ENCODE results near the gene KRTAP5-5.
"Not testable (repeated sequence)": the region's sequence is repeated elsewhere in the genome, so short reads cannot be mapped to it uniquely, and the experiment has no call there.

KRTAP5-5 gene

DNA sequence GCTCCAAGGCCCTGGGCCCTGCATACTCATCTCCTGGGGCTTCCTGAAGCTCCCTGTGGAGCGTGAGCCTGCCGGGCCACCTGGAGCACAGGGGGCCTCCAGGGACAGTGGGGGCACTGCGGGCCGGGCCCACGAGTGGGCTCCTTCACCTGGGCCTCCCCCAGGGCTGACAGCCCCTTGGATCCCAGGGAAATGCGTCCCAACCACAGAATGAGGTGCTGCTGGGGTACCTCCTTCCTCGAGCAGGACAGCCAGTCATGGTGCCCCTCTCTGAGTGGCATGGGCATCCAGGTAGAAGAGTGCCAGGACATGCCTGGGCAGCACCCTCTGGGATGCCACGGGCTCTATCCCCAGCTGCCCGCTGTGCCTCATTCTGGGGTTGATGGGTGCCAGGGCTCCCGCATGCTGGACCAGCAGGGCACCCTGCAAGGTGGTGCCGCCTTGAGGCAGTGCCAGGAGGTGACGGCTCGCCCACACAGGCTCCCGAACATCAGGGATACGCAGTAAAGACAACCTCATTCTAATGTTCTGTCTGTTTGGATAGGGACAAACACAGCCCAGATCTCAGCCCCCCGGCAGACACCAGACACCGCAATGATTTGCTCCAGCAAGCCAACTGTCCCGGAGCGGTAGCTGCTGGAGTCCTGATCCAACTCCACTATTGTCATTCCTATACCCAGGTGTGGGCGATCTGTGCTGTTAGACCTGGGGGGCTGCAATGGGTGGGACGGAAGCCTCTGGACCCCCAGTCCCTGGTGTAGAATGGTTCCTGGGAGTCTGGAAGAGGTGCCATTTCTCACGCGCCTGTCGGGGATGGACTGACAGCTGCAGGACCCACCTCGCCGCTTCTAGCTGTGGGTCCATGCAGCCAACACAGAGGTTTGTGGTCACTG is 25.8 kb downstream of the KRTAP5-5 start:
- no peak for DNase-seq (ENCODE audit: low read depth in 4 of 4, low spot score in 1 of 4)

DNA sequence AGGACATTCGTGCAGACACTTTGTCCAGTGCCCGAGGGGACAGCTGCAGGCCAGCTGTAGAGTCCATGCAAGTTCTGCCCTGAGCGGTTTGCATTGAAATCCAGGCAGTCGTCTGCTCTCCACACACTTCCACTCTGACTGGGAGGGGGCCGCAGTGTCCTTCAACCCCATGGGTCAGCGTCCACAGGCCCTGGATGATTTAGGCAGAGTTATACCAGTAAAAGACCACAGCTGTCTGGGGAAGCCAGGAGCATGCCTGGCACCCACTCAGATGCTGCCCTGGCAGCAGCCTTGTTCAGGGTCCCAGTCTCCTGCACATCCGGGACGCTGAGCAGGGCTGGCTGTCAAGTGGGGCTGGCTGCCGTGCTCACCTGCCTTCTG is 26.5 kb downstream of the KRTAP5-5 start:
- no peak for DNase-seq (ENCODE audit: low read depth in 4 of 4, low spot score in 1 of 4)

DNA sequence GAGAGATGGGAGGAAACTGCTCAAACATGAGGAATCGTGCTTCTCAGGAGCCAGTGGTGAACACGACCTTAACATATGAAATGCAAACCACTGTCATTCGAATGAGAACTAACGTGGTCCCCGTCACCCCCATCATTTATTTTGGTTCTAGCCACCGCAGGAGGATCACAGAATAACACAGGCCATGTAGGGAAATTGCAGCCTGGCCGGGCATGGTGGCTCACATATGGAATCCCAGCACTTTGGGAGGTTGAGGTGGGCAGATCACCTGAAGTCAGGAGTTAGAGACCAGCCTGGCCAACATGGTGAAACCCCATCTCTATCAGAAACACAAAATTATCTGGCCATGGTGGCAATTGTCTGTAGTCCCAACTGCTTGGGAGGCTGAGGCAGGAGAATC is 27.1 kb downstream of the KRTAP5-5 start:
- DNase-seq (ENCODE audit: low read depth in 4 of 4, low spot score in 1 of 4), result no peak

DNA sequence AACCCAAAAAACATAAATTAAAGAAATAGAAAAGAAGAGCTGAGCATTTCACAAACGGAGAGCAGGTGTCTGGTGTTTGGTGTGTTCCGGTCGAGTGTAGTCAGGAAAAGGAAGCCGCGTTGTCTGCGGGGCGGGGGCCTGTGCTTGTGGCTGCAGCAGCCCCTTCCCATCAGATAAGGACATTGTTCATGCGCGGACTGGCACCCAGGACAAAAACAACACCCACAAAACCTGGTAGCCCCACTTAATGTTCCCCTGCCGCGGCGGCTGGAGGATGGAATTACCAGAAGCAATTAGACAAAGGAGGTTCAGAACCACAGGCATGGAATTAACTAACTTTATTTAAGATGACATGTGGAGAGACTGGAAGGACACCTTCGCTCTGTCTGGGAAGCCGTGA is 29.9 kb downstream of the KRTAP5-5 start:
- no peak for DNase-seq (ENCODE audit: low read depth in 4 of 4, low spot score in 1 of 4)

DNA sequence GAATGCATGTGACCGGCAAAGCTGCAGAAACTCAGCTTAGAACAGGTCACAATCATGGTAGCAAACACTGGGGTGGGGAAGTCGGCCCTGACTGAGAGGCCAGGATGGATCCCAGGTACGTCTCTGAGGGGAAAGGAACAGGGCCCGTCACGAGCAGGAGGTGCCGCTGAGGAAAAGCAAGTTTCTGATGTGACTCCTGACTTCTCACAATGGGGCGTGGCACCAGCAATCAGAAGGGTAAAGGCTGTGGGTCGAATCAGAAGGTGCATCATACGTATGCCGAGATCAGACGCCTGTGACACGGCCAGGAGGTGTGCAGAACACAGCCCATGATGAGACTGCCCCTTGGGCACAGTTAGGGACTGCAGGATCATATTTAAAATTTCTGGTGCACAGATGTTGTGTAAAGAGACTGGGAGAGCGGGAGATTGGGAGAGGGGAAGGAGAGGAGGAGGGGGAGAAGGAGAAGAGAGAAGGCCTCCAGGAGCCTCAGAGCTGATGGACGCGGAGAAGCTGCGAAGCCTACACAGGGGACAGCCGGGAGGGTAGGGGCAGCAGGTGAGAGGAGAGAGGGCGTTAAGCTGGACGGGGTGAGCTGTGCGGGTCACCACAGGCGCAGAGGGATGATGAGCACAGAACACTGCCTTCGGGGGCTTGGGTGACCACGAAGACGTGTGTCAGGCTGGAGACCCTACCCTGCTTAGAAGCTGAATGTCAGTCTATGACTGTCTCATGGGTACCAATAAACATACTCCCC is 30.7 kb downstream of the KRTAP5-5 start:
- no peak for DNase-seq (ENCODE audit: low read depth in 4 of 4, low spot score in 1 of 4)

DNA sequence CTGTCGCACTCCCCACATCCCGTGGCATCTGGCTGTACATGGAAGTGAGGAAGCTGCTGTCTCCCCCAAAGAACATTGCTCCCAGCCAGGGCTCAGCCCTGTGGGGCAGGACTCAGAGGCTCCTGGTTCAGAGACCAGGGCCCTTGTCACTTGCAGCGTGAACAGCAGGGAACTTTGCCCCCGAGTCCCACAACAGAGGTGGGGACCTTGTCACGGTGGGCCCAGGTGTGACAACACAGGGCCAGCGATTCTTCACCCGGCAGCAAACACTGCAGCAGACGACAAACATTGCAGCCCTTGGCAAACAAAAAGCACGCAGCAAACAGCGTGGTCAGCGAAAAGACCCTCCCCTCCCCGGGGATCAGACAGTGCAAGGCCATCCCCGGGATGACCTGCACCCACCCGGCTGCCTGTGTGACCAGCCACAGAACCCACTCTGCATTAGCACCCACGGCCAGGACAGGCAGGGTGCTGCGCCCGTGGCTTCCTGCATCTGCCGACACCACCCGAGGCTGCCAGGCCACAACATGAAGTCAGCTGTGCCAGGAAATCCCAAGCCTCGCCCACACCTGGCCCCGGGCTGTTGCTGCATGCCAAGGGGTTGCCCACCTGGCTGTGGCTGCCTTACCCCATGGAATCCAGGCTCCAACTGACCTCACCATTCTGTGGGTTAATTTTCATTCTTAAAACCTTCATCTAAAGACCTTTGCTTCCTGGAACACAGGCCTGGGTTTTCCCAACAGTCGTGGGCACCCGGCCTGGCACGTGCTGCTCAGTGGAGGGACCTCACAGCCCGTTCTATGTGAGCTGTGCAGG is 32.1 kb downstream of the KRTAP5-5 start:
- DNase-seq (ENCODE audit: low read depth in 4 of 4, low spot score in 1 of 4), result not testable (repeated sequence)

DNA sequence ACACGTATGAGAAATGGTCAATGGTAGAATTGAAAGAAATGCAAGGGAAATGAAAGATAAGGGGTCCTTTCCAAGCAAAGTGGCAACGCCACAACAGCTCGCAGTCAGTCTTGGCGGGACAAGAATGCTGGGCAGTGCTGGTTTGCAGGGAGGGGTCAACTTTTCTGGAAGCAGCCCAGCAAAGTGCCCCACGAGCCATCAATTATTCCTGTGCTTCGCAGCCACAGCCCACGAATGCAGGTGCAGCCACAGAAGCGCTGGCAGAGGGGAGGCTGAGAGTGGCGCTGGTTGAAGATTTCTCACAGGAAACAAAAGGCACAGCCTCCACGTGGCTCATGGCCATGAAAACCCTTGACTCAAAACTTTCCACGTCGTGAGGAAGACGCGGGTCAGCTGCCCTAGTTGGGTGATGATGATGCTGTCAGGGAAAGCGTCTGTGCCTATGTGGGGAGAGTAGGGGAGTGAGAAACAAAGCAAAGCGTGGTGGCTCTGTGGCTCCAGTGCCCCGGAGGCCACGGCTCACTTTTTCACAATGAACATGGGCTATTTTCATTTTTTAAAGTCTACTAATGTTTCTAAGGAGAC is 33.2 kb downstream of the KRTAP5-5 start:
- DNase-seq (ENCODE audit: low read depth in 4 of 4, low spot score in 1 of 4), result not testable (repeated sequence)

DNA sequence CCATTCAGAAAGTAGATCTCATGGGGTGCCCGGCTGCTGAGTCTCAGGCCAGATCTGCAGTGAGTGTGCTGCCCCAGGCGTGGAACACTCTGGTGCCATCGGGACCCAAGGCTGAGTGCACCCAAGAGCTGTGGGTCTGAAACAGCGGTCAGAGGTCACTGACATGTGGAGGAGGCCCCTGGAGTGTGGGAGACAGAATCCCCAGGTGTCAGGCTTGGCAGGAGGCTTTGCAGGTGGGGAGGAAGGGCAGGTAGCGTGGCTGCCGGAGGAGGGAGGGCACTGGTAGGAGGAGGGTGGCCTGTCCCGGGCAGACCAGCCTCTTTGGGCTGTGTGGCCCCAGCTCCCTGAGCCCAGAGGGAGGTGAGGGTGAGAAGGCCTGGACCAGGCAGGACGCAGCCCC is 35.7 kb downstream of the KRTAP5-5 start:
- no peak for DNase-seq (ENCODE audit: low read depth in 4 of 4, low spot score in 1 of 4)

DNA sequence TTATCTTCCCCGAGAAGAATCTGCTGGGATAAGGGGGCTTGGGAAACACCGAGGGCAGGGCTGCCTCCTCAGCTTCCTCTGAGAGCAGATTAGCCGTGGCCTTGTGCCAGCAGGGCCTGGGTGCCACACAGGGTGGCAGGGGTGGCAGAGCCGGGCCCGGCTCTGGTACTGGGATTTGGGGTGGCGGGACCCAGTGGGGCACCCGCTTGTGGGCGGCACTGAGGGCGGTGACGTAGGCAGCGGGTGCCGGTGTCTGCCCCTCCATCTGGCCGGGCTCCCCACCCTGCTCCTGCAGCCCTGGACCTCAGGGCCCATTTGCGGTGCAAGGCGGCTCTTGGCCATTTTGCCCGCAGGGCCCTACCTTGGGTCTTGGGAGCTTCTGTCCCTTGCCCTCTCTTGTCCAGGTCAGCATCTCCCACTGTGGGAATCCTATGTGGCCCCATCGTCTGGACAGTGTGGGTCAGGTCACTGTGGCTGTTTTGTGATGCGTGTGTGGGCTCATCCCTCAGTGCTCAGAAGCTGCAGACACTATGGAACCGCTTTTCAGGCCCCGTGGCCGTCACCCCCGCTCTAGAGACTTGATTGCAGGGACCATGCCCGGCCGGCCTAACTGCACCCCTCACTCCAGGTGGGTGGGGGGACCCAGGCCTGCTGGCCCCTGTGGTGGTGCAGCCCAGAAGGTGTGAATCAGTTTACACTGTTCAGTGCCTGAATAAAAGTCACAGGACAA is 37.7 kb downstream of the KRTAP5-5 start:
- DNase-seq (ENCODE audit: low read depth in 4 of 4, low spot score in 1 of 4), result no peak

DNA sequence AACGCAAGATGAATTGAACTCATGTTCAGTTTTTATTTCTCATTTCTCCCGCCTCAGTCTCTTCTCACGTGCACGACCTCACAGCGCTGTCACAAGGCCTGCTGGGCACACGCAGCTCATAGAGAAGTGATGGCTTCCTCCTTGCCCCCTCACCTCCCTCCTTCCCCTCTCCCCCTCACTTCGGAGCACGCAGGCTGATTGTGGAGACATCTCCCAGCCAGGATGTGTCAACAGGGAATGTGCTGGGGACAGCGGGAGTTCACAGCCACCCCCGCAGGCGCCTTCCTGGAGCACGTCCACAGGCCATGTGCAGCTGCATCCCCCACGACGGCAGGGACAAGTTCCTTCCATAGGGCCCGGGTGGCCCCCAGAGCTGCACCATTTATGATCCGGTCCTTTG is 38.3 kb downstream of the KRTAP5-5 start:
- DNase-seq (ENCODE audit: low read depth in 4 of 4, low spot score in 1 of 4), result no peak

DNA sequence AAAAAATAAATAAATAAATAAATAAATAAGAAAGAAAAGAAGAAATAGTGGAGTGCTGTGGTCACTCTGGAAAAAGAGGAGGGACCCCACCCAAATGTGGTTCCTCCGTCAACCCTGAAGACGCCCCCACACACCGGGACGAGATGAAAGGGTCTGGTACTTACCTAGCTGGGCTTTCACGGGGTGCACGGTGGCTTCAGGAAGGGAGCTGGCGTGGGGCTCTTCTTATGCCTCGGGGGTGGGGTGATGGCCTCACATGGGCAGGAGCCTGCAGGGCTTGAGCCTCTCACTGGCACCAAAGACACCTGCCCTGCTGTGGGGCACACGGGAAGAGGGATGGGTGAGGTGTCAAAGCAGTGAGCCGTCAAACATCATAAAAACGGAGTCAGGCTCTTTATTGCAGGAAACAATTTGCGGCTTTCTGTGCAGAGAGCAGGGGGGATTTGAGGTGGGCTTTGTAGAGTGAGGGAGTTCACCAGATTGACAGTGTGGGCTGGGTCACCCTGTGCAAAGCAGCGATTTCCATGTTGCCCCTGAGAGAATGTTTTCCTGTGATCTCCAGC is 39.4 kb downstream of the KRTAP5-5 start:
- DNase-seq (ENCODE audit: low read depth in 4 of 4, low spot score in 1 of 4), result no peak

DNA sequence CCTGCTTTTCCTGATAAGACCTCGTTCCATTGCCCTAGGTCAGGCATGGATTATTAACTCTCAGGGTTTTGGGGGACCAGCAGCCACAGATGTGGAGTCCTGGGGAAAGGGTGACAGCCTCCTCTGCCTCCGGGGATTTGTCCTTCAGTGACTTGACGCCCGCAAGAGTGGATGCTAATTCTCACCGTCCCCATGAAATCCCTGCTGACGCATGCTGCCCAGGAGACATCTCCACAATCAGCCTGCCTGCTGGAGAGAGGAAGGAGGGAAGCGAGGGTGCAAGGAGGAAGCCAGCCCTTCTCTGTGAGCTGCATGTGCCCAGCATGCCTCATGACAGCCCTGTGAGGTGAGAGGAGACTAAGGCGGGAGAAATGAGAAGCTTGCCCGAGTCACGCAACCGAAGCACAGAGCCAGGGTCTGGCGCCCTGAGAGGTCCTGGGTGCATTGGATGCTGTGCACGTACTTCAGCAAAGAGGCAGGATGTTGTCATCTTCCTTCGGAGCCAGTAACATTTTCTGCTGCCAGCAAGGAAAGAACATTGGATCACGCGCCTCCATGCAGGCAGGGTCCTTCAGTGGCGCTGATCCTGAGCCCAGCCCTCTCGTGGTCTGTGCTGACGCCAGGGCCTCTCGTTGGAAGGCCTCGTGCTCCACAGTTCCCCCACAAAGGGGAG is 40.1 kb downstream of the KRTAP5-5 start:
- no peak for DNase-seq (ENCODE audit: low read depth in 4 of 4, low spot score in 1 of 4)

DNA sequence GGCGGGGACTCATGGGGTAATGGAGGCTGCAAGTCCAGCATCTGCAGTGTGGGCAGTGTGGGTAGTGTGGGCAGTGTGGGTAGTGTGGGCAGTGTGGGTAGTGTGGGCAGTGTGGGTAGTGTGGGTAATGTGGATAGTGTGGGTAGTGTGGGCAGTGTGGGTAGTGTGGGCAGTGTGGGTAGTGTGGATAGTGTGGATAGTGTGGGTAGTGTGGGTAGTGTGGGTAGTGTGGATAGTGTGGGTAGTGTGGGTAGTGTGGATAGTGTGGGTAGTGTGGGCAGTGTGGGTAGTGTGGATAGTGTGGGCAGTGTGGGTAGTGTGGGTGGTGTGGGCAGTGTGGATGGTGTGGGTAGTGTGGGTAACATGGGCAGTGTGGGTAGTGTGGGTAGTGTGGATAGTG is 40.9 kb downstream of the KRTAP5-5 start:
- DNase-seq (ENCODE audit: low read depth in 4 of 4, low spot score in 1 of 4), result not testable (repeated sequence)

DNA sequence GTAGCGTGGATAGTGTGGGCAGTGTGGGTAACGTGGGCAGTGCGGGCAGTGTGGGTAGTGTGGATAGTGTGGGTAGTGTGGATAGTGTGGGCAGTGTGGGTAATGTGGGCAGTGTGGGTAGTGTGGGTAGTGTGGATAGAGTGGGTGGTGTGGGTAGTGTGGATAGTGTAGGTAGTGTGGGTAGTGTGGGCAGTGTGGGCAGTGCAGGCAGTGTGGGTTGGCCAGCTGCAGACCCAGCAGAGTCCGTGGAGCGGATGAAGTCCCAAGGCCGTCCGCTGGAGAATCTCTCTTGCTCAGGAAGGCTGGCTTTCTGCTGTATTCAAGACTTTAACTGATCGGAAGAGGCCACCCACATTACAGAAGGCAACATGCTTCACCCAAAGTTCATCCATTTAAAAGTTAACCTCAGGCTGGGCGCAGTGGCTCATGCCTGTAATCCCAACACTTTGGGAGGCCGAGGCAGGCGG is 41.4 kb downstream of the KRTAP5-5 start:
- DNase-seq (ENCODE audit: low read depth in 4 of 4, low spot score in 1 of 4), result no peak

DNA sequence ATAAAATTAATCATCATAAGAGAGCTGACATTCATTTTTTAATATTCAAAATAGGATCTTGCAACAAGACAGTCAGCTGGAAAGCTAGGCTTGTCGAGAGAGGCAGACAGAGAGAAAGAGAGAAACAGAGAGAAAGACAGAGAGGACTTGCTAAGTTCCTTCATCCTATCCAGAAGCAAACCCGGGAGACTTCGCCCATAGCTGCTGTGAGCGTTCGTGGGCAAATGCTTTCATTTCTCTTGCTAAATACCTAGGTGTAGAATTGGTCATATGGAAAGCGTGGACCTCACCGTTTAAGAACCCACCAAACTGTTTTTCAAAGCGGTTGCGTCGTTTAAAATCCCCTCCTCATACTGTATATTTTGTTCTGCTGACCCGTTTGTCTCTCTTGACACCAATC is 42.1 kb downstream of the KRTAP5-5 start:
- no peak for DNase-seq (ENCODE audit: low read depth in 4 of 4, low spot score in 1 of 4)

DNA sequence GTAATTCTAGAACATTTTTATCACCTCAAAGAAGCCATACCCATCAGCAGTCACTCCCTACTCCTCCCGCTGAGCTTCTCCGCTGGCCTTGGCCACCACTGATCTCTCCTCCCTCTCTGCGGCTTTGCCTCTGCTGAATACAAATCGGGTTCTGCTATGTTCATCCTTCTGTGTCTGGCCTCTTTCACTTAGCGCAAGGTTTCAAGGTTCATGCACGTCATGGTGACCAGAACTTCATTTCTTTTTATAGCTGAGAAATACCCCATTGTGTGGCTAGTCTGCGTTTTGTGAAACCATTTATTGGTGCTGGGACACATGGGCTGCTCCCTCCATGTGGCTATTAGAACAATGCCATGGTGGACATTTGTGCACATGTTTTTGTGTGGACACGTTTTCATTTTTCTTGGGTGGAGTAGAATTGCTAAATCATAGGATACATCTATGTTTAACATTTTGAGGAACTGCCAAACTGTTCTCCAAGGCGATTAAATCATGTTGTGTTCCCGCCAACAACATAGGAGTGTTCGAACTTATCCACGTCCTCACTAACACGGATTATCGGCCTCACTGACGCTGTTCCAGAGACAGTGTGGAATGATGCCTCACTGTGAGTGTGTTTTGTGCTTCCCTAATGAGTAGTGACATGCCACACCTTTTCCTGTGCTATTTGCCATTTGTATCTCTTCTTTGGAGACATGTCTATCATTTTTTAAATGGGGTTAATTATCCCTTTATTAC is 43.2 kb downstream of the KRTAP5-5 start:
- no peak for DNase-seq (ENCODE audit: low read depth in 4 of 4, low spot score in 1 of 4)

DNA sequence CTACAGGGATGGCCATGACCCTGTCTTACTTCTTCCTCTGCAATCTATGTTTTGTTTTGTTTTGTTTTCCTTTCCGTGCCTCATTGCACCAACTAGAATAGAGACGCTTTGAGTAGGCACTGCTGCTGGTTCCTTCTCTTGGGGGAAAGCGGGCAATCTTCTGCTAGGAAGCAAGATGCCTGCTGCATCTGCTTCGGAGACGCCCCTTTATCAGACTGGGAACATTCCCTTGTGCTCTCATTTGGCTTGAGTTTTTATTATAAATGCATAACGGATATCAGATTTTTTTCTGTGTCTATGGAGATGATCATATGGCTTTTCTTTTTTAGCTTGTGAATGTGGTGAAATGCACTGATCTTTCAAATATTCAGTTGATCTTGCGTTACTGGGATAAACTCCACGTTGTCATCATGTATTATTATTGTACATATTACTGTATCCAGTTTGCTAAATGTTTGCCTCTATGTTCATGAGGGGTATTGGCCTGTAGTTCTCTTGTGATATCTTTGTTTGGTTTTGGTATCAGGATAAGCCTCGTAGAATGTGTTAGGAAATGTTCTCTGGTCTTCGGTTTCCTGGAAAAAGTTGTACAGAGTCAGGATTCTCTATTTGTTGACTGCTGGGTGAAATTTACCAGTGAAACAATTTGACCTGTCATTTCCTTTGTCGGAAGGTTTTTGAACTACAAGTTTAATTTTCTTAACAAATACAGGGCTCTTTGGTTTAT is 44.0 kb downstream of the KRTAP5-5 start:
- DNase-seq (ENCODE audit: low read depth in 4 of 4, low spot score in 1 of 4), result no peak

Data from stimulated activated CD4-positive, alpha-beta T cell treated with anti-CD3 and anti-CD28 coated beads, Interleukin-1b, Interleukin-23, amount 100 ng/mL, for 24 hours (primary cell).